Mucosa of rectum (tissue), 2 donors: ENCODE data around the gene NUP35.
A peak's percentile ranks its signal among the peaks of the same experiment; 100 is the strongest.

Source experiments
- H3K27ac ChIP-seq, 2 donors: one replicate each; pipeline ENCODE4 v1.7.0; 2013; ENCODE audit warnings: inconsistent platforms in 2 of 2, low read depth in 2 of 2, low read length in 2 of 2
- H3K27me3 ChIP-seq, 2 donors: one replicate each; pipeline ENCODE4 v1.7.0; 2013; ENCODE audit warnings: low read length in 2 of 2; ENCODE audit not compliant: control insufficient read depth in 2 of 2, insufficient read depth in 2 of 2
- H3K36me3 ChIP-seq, 2 donors: one replicate each; pipeline ENCODE4 v1.7.0; 2013; ENCODE audit warnings: low read length in 2 of 2; ENCODE audit not compliant: control insufficient read depth in 2 of 2, insufficient read depth in 2 of 2
- H3K4me1 ChIP-seq, 2 donors: one replicate each; pipeline ENCODE4 v1.7.0; 2013; ENCODE audit warnings: low read length in 2 of 2, mild to moderate bottlenecking in 1 of 2; ENCODE audit not compliant: control insufficient read depth in 2 of 2, insufficient read depth in 2 of 2
- H3K4me3 ChIP-seq, 2 donors: one replicate each; pipeline ENCODE4 v1.7.0; 2013; ENCODE audit warnings: low read length in 2 of 2
- H3K9ac ChIP-seq, 2 donors: one replicate each; pipeline ENCODE4 v1.7.0; 2013; ENCODE audit warnings: low read length in 2 of 2, low read depth in 1 of 2, mild to moderate bottlenecking in 1 of 2
- H3K9me3 ChIP-seq, 2 donors: one replicate each; pipeline ENCODE4 v1.7.0; 2013; ENCODE audit warnings: low read length in 2 of 2; ENCODE audit not compliant: control insufficient read depth in 2 of 2
- donor health status: healthy.
- donor health status: Normal muscosa, but diverticular disease.

Gene NUP35

DNA sequence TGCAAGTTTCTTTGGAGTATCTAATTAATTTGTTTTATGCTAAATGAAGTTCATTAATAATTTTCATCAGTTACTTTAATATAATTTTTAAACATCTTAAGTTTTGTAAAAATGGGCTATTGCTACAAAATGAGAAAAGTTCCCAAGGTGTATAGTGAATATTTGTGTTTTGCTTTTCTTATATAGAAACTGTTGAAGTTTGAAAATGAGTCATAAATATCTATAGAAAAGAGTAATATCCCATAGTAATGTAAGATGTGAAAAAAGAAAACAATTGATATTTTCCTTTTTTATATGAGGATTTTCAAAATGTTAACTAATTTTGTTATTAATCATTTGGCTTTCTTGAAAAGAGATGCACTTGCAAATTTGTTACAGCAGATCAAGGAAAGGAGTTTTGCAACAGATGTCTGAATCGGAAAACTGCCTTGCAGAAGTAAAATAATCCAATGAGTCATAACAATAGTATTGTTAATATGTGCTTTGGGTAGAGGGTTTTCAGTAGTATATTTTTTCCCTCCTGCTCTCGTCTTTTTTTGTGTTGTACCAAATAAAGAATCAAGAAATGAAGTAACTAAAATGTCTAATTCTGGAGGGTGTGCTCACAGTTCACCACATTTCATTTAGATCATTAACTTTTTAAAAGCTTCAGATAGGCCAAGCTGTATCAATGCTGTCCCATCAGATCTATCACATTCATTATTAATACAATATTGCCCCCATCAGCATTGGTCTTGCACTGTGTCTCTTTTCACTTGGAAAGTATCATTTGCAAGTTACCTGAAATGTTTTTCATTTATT lies 30.2 kb upstream of the NUP35 start:
- Histone ChIP-seq H3K4me1 (no peaks in the 10 kb centered on the region), H3K9me3 (no peaks in the 10 kb centered on the region), H3K27me3 (no peaks in the 10 kb centered on the region), H3K36me3 (no peaks in the 10 kb centered on the region), H3K4me3 (no peak overlapping the region), H3K27ac (no peak overlapping the region), H3K9ac (no peak overlapping the region)

DNA sequence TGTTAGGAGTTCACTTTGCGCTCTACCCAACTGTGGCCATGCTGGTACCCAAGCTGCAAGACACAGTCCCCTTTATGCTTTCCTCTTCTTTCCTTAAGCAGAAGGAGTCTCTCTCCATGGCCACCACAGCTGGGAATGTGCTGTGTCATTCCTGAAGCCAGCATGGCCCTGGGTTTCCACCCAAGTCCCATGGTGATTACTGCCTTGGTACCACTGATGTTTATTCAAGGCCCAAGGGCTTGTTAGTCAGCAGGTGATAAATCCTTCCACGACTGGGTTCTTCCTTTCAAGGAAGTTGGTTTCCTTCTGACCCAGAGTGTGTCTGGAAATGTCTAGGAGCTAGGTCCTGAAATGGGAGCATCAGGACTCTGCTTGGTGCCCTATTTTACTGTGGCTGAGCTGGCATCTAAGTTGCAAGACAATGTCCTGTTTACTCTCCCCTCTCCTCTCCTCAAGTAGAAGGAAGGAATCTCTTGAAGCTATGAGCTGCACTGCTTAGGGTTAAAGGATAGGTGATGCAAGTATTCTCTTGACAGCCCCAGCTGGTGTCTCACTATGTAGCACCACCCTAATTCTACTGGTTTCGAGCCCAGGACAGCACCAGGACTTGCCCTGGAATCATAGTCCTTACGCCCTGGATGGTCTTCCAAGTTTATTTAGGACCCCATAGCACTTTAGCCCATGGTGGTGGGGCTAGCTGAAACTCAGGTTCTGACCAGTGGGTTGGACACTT lies 18.7 kb upstream of the NUP35 start:
- H3K27ac ChIP-seq: no peak overlapping the region

DNA sequence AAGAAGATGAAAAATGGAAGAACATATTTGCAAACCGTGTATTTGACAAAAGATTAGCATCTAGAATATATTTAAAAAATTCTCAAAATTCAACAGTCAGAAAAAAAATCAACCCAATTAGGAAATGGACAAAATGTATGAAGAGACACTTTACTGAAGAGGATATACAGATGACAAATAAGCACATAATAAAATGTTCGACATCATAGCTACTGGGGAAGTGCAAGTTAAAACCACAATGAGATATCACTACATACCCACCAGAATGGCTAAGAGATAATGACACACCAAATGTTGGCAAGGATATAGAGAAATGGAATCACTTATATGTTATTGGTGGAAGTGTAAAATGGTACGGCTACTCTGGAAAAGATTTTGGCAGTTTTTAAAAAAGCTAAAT lies 11.7 kb upstream of the NUP35 start:
- Histone ChIP-seq H3K27me3 (no peaks in the 10 kb centered on the region), H3K9me3 (no peaks in the 10 kb centered on the region), H3K9ac (no peak overlapping the region), H3K4me1 (no peaks in the 10 kb centered on the region), H3K36me3 (no peaks in the 10 kb centered on the region), H3K27ac (no peak overlapping the region), H3K4me3 (no peak overlapping the region)

More for the DNA sequence above, 18.7 kb upstream of the NUP35 start:
- H3K27me3 ChIP-seq: no peaks in the 10 kb centered on the region
- H3K4me1 ChIP-seq: no peaks in the 10 kb centered on the region
- H3K36me3 ChIP-seq: no peaks in the 10 kb centered on the region
- H3K9me3 ChIP-seq: no peaks in the 10 kb centered on the region
- no peak overlapping the region for H3K4me3 ChIP-seq
- H3K9ac ChIP-seq: no peak overlapping the region

DNA sequence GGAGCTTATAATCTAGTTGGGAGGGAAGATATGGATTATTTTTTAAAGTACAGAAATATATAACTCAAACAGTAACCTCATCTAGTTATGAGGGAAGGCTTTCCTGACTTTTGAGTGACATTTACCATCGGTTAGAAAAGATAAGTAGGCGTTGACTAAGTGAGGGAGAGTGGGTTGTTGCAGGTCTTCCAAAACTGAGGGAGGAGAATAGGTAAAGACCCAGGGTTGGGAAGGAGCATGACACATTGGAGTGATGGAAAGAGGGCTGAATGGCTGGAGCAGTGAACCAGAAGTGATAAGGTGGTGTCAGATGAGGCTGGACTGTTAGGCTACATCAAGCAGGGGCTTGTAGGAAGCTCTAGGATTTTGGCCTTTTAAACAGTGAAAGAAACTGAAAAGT lies 10.6 kb upstream of the NUP35 start:
- Histone ChIP-seq H3K36me3 (no peaks in the 10 kb centered on the region), H3K27me3 (no peaks in the 10 kb centered on the region), H3K27ac (no peak overlapping the region), H3K4me1 (no peaks in the 10 kb centered on the region), H3K9ac (no peak overlapping the region), H3K4me3 (no peak overlapping the region), H3K9me3 (no peaks in the 10 kb centered on the region)

DNA sequence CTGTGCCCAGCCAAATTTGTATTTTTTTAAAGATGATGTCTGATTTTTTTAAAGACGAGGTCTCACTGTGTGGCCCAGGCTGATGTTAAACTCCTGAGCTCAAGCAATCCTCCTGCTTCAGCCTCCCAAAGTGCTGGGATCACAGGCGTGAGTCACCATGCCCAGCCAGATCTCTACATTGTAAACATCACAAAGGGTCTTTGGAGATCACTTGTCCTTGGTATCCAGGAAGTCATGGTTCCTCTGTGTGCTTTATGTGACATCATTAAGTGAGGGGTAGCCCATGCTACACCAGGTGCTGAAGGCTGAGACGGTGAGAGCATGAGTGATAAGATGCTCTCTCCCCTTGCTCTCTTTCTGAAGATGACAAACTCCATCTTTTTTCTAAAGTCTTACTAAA lies 7.0 kb upstream of the NUP35 start:
- Histone ChIP-seq H3K9ac (no peak overlapping the region), H3K27me3 (no peaks in the 10 kb centered on the region), H3K4me1 (no peaks in the 10 kb centered on the region), H3K36me3 (no peaks in the 10 kb centered on the region), H3K4me3 (no peak overlapping the region), H3K27ac (no peak overlapping the region), H3K9me3 (no peaks in the 10 kb centered on the region)

DNA sequence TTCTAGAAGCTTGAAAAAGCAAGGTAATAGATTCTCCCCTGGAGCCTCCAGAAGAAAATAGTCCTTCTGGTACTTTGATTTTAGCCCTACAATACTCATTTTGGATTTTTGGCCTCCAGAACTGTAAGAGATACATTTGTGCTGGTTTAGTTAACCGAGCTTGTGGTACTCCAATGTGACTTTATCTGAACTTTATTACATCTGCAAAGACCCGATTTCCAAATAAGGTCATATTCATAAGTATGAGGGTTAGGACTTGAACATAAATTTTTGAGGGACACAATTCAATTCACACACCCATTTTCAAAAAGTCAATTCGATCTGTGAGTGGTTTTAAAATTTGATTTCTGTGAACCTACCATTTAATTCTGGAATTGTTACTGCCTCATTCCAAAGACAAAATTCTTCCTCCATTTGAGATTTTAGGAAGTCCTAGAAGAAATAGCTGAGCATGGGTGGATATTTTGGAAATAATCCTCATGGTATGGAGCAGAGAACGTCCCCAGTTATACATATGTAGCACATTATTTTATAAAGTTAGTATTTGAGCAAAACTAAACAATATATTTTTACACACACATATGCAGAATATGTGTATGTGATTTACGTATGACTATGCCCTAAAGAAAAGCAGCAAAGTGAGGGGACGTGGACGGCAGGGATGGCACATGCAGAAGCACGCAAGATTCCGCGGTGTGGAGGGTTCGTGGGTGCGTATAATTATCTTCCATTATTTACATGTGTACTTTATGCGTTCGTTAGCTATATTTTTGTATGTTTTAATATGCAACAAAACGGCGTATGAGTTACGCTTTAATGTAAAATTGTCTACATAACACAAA lies 905 bp upstream of the NUP35 start:
- peaks cover 0 to 6% of the 10 kb centered on the region in 2 donors for H3K4me1 ChIP-seq
- peak overlapping the region; percentile 82 to 83 for H3K27ac ChIP-seq
- no peaks in the 10 kb centered on the region for H3K27me3 ChIP-seq
- peak overlapping the region; percentile 68 to 75 for H3K9ac ChIP-seq
- no peaks in the 10 kb centered on the region for H3K36me3 ChIP-seq
- H3K4me3 ChIP-seq: peak overlapping the region; percentile 87 to 97
- H3K9me3 ChIP-seq: no peaks in the 10 kb centered on the region

DNA sequence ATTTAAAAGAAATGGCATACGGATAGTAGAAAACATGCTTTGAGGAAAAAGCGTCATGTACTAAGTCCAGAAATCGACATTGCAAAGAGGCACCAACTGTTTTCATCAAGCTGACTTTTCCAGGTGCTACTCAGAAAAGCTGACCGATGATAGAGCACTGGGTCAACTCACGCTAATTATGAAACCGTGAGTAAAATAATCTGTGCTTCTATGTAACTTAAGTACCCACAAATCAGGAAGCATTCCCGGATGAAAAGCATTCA lies 353 bp upstream of the NUP35 start:
- no peaks in the 10 kb centered on the region for H3K27me3 ChIP-seq
- peak overlapping the region; percentile 68 to 75 for H3K9ac ChIP-seq
- peak overlapping the region; percentile 87 to 97 for H3K4me3 ChIP-seq
- H3K27ac ChIP-seq: peak overlapping the region; percentile 82 to 83
- H3K36me3 ChIP-seq: no peaks in the 10 kb centered on the region
- H3K9me3 ChIP-seq: no peaks in the 10 kb centered on the region
- H3K4me1 ChIP-seq: peaks cover 0 to 6% of the 10 kb centered on the region in 2 donors

DNA sequence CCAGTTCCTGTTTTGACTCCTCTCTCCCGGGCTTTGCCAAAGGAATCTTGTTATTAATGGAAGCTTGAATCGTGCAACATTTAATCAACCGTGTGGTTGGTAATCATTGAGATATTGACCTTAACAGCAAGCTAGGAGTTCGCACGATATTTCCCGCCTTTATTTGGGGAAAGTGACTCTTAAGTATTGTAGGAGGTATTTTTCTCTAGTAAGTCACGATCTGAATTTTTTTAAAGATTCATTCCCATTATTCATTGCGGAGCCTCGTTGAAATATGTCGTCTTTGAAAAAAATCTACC lies 663 bp downstream of the NUP35 start:
- Histone ChIP-seq H3K4me3 (peak overlapping the region; percentile 87 to 97), H3K9ac (peak overlapping the region; percentile 68 to 75), H3K36me3 (no peaks in the 10 kb centered on the region), H3K27ac (peak overlapping the region; percentile 82 to 83), H3K27me3 (no peaks in the 10 kb centered on the region), H3K4me1 (peaks cover 0 to 6% of the 10 kb centered on the region in 2 donors), H3K9me3 (no peaks in the 10 kb centered on the region)

DNA sequence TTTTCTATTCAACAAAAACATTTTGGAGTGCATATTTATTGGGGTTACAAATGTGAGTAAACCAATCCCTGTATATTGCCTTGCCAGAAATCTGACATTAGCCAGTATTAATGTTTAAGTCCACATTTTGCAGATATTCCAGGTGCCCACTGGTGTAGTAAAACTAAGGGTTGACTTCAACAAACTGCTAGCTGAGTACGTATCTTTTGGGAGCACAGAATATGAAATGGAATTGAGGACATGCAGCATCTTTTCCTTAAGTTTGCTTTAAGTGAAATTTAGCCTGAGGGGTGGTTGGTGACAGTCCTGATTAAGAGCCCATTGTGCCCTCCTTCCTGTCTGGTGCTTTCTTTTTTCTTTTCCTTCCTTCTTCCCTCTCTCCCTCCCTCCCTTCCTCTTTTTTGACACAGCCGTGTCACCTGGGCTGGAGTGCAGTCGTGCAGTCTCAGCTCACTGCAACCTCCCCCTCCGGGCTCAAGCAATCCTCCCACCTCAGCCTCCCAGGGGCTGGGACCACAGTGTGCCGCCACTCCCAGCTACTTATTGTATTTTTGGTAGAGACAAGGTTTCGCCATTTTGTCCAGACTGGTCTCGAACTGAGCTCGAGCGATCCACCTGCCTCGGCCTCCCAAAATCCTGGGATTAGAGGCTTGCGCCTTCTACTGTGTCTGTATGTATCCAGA lies 1.6 kb downstream of the NUP35 start:
- no peak overlapping the region for H3K27ac ChIP-seq
- no peaks in the 10 kb centered on the region for H3K36me3 ChIP-seq
- H3K9ac ChIP-seq: no peak overlapping the region
- no peaks in the 10 kb centered on the region for H3K27me3 ChIP-seq
- peaks cover 0 to 6% of the 10 kb centered on the region in 2 donors for H3K4me1 ChIP-seq
- peak overlapping the region in 1 of 2 donors; percentile 97 for H3K4me3 ChIP-seq
- H3K9me3 ChIP-seq: no peaks in the 10 kb centered on the region

DNA sequence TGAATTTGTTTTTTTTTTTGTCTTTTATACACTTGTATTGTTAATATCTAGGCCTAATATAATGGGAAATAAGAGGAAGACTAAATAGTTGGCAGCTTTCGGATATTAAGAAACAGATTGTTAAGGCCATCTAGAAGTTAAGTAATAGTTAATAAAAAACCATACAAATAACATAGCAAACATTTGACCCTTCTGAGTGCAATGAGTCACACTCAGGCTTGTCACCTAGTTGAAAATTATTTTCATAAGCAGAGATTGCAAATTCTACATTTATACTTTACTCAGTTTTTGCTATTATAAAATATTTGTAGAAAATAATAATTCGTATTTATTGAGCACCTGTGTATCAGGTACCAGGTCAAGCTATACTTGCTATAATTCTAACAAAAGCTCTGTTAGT lies 2.4 kb downstream of the NUP35 start:
- H3K4me3 ChIP-seq: no peak overlapping the region
- no peak overlapping the region for H3K27ac ChIP-seq
- no peaks in the 10 kb centered on the region for H3K36me3 ChIP-seq
- peaks cover 0 to 6% of the 10 kb centered on the region in 2 donors for H3K4me1 ChIP-seq
- no peaks in the 10 kb centered on the region for H3K9me3 ChIP-seq
- no peaks in the 10 kb centered on the region for H3K27me3 ChIP-seq
- no peak overlapping the region for H3K9ac ChIP-seq
